H1 (cell line): Measurements from ENCODE around the gene SP4. TPM values are rescaled to one million over a fixed set of nuclear protein-coding genes. Genes with fewer than 3 reads are reported as not detected.

Source experiments
- ASH2L ChIP-seq: fragments of 200-600, 300-600 bp; sonication (generic); IDR thresholded peaks from one replicate; pipeline ENCODE4 v1.7.1; 2017; ENCODE audit warnings: low read length
- FOSL1 ChIP-seq: IDR thresholded peaks from 2 replicates; pipeline ENCODE4 v1.6.1; 2011; ENCODE audit warnings: mild to moderate bottlenecking, low read depth, low read length, moderate library complexity; ENCODE audit not compliant: insufficient read depth
- GABPA ChIP-seq: IDR thresholded peaks from 2 replicates; pipeline ENCODE4 v1.6.1; 2011; ENCODE audit warnings: mild to moderate bottlenecking, low read length, moderate library complexity, borderline replicate concordance; ENCODE audit not compliant: insufficient read depth
- JUN ChIP-seq: IDR thresholded peaks from 2 replicates; pipeline ENCODE4 v1.6.1; 2011; ENCODE audit warnings: low read depth, mild to moderate bottlenecking, improper control_type of control experiment, low read length
- TAF7 ChIP-seq: optimal IDR thresholded peaks from 2 replicates; pipeline ENCODE3; 2011; ENCODE audit warnings: low read depth, mild to moderate bottlenecking, inconsistent platforms, low read length, moderate library complexity, borderline replicate concordance
- polyA plus RNA-seq, 7 experiments: library from polyadenylated mRNA; depleted of rRNA in 3 of 7; stranded (reverse) in 5 of 7; unstranded in 2 of 7; fragments of >200 nt in 5 of 7; fragments of 200-250 nt in 2 of 7; gene quantifications; 1 replicate in 5 of 7; 2 replicates in 1 of 7; 4 replicates in 1 of 7; pipeline versions ENCODE4 v1.2.1 to v1.2.3, GENCODE V29; 2011 to 2013; ENCODE audit warnings: missing spikeins in 2 of 7, mixed read lengths in 2 of 7
- total RNA-seq: library from RNA; stranded (reverse); fragmentation: NEBNext Ultra II Directional; extraction: Animal tissue kit (Norgen Biotek cat#: 25700); gene quantifications from 2 replicates; pipeline ENCODE4 v1.2.1, GENCODE V29; 2021
- TF ChIP-seq, protein P1 (sequence below): fragments of 300-600 bp; sonication (generic); IDR thresholded peaks from 2 replicates; pipeline ENCODE4 v1.7.1; 2012; ENCODE audit warnings: low read length, moderate library complexity, mild to moderate bottlenecking, inconsistent platforms; ENCODE audit not compliant: insufficient replicate concordance

The SP4 gene
- total and polyA plus RNA-seq, 2 of the 8 experiments (the other 6 are each of a cell fraction or from before 2014, with no cell fraction given), result 10.0 to 24.0 TPM

GRCh38 chr7:21476429-21476828 lies 48.5 kb downstream of the SP4 start (continued):
- TF ChIP-seq, protein P1, sequence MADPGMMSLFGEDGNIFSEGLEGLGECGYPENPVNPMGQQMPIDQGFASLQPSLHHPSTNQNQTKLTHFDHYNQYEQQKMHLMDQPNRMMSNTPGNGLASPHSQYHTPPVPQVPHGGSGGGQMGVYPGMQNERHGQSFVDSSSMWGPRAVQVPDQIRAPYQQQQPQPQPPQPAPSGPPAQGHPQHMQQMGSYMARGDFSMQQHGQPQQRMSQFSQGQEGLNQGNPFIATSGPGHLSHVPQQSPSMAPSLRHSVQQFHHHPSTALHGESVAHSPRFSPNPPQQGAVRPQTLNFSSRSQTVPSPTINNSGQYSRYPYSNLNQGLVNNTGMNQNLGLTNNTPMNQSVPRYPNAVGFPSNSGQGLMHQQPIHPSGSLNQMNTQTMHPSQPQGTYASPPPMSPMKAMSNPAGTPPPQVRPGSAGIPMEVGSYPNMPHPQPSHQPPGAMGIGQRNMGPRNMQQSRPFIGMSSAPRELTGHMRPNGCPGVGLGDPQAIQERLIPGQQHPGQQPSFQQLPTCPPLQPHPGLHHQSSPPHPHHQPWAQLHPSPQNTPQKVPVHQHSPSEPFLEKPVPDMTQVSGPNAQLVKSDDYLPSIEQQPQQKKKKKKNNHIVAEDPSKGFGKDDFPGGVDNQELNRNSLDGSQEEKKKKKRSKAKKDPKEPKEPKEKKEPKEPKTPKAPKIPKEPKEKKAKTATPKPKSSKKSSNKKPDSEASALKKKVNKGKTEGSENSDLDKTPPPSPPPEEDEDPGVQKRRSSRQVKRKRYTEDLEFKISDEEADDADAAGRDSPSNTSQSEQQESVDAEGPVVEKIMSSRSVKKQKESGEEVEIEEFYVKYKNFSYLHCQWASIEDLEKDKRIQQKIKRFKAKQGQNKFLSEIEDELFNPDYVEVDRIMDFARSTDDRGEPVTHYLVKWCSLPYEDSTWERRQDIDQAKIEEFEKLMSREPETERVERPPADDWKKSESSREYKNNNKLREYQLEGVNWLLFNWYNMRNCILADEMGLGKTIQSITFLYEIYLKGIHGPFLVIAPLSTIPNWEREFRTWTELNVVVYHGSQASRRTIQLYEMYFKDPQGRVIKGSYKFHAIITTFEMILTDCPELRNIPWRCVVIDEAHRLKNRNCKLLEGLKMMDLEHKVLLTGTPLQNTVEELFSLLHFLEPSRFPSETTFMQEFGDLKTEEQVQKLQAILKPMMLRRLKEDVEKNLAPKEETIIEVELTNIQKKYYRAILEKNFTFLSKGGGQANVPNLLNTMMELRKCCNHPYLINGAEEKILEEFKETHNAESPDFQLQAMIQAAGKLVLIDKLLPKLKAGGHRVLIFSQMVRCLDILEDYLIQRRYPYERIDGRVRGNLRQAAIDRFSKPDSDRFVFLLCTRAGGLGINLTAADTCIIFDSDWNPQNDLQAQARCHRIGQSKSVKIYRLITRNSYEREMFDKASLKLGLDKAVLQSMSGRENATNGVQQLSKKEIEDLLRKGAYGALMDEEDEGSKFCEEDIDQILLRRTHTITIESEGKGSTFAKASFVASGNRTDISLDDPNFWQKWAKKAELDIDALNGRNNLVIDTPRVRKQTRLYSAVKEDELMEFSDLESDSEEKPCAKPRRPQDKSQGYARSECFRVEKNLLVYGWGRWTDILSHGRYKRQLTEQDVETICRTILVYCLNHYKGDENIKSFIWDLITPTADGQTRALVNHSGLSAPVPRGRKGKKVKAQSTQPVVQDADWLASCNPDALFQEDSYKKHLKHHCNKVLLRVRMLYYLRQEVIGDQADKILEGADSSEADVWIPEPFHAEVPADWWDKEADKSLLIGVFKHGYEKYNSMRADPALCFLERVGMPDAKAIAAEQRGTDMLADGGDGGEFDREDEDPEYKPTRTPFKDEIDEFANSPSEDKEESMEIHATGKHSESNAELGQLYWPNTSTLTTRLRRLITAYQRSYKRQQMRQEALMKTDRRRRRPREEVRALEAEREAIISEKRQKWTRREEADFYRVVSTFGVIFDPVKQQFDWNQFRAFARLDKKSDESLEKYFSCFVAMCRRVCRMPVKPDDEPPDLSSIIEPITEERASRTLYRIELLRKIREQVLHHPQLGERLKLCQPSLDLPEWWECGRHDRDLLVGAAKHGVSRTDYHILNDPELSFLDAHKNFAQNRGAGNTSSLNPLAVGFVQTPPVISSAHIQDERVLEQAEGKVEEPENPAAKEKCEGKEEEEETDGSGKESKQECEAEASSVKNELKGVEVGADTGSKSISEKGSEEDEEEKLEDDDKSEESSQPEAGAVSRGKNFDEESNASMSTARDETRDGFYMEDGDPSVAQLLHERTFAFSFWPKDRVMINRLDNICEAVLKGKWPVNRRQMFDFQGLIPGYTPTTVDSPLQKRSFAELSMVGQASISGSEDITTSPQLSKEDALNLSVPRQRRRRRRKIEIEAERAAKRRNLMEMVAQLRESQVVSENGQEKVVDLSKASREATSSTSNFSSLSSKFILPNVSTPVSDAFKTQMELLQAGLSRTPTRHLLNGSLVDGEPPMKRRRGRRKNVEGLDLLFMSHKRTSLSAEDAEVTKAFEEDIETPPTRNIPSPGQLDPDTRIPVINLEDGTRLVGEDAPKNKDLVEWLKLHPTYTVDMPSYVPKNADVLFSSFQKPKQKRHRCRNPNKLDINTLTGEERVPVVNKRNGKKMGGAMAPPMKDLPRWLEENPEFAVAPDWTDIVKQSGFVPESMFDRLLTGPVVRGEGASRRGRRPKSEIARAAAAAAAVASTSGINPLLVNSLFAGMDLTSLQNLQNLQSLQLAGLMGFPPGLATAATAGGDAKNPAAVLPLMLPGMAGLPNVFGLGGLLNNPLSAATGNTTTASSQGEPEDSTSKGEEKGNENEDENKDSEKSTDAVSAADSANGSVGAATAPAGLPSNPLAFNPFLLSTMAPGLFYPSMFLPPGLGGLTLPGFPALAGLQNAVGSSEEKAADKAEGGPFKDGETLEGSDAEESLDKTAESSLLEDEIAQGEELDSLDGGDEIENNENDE, result no peak
- TF ChIP-seq ASH2L (no peak), TAF7 (no peak), GABPA (no peak), FOSL1 (no peak), JUN (no peak)
